ENCODE results near the gene SASH1.

DNA sequence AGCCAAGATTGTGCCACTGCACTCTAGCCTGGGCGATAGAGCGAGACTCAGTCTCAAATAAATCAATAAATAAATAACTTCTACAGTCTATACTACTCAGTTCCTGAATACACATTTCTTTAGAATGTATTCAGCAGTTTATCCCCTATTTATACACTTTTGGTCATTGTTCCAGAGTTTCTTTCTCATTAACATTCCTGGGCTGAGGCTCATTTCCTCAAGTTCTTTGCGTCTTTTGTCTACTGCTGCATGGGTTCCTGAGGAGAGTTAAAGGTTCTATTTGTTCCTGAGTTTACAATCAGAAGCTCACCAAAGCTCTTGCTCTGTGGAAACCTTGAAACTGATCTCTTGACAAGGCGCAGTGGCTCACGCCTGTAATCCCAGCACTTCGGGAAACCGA is 37.7 kb upstream of the SASH1 start:
- no peak for TF ChIP-seq YY1 (IDR thresholded peaks at IDR 0.05; ENCODE audit: extremely low read depth, insufficient replicate concordance, low read depth, low read length)
- TF ChIP-seq, protein P1, sequence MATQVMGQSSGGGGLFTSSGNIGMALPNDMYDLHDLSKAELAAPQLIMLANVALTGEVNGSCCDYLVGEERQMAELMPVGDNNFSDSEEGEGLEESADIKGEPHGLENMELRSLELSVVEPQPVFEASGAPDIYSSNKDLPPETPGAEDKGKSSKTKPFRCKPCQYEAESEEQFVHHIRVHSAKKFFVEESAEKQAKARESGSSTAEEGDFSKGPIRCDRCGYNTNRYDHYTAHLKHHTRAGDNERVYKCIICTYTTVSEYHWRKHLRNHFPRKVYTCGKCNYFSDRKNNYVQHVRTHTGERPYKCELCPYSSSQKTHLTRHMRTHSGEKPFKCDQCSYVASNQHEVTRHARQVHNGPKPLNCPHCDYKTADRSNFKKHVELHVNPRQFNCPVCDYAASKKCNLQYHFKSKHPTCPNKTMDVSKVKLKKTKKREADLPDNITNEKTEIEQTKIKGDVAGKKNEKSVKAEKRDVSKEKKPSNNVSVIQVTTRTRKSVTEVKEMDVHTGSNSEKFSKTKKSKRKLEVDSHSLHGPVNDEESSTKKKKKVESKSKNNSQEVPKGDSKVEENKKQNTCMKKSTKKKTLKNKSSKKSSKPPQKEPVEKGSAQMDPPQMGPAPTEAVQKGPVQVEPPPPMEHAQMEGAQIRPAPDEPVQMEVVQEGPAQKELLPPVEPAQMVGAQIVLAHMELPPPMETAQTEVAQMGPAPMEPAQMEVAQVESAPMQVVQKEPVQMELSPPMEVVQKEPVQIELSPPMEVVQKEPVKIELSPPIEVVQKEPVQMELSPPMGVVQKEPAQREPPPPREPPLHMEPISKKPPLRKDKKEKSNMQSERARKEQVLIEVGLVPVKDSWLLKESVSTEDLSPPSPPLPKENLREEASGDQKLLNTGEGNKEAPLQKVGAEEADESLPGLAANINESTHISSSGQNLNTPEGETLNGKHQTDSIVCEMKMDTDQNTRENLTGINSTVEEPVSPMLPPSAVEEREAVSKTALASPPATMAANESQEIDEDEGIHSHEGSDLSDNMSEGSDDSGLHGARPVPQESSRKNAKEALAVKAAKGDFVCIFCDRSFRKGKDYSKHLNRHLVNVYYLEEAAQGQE (IDR thresholded peaks at IDR 0.05; ENCODE audit: low read depth), result no peak
- TF ChIP-seq EZH2phosphoT487 (IDR thresholded peaks at IDR 0.05; ENCODE audit: borderline replicate concordance), result no peak
- no peak for TF ChIP-seq EZH2 (IDR thresholded peaks at IDR 0.05)
- no peak for TF ChIP-seq POLR2A (IDR thresholded peaks at IDR 0.05; ENCODE audit: borderline replicate concordance, extremely low read depth, insufficient read depth, insufficient read length)
